GM06990 (cell line): ENCODE data around the gene NT5C1B.

Experiments used
- DNase-seq: peaks from one replicate; pipeline ENCODE4 v3.0.0-alpha.2; 2011; ENCODE audit not compliant: insufficient read length; ENCODE audit errors: extremely low read depth
- H3K27me3 ChIP-seq: replicated peaks from 2 replicates; pipeline ENCODE4 v1.6.0; 2011; ENCODE audit warnings: low read length; ENCODE audit not compliant: control insufficient read depth, insufficient read depth
- H3K36me3 ChIP-seq: 2 replicates; pipeline ENCODE4 v1.5.1; 2011; ENCODE audit warnings: low read length; ENCODE audit not compliant: control insufficient read depth, insufficient read depth
- H3K4me3 ChIP-seq: replicated peaks from 2 replicates; pipeline ENCODE4 v1.5.1; 2011; ENCODE audit warnings: low read depth, mild to moderate bottlenecking, control low read depth, low read length
- CTCF ChIP-seq: IDR thresholded peaks from 2 replicates; pipeline ENCODE4 v1.5.1; 2011; ENCODE audit warnings: low read length, control low read depth, mild to moderate bottlenecking, inconsistent platforms; ENCODE audit not compliant: insufficient read depth, poor library complexity, severe bottlenecking

Gene NT5C1B

GRCh38 chr2:18544171-18544570, 45.2 kb downstream of the NT5C1B start:
- no peak for TF ChIP-seq CTCF
- Histone ChIP-seq H3K27me3 (no peaks in the 10 kb centered on the region), H3K4me3 (no peak overlapping the region), H3K36me3 (no peaks in the 10 kb centered on the region)
- DNase-seq, result no peak

- Histone ChIP-seq H3K4me3 (no peak overlapping the region), H3K36me3 (no peaks in the 10 kb centered on the region), H3K27me3 (no peaks in the 10 kb centered on the region; the same call in 1 of the 2 replicates)
- no peak for DNase-seq
- TF ChIP-seq CTCF, result no peak
Measured at GRCh38 chr2:18540872-18541271, 48.5 kb downstream of the NT5C1B start.

DNA sequence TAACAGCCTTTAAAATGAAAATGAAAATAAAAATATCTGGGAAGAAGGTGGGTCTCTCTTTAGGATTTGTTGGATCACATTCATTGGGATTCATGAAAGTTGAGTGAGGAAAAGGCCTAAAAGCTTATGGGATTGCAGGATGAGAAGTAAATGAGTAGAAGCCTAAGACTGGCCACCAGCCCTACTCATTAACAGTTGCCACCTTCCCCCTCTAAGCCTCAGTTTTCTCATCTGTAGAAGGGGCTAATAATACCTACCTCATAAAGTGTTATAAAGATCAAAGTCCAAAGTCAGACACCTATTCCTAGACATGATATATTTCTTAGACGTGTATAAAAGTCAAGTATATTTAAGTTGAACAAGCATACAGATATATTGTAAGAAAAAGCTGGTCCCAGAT, 52.7 kb downstream of the NT5C1B start:
- TF ChIP-seq CTCF, result no peak
- H3K27me3 ChIP-seq, result no peaks in the 10 kb centered on the region; the same call in none of the 2 replicates
- no peak overlapping the region for H3K4me3 ChIP-seq
- no peaks in the 10 kb centered on the region for H3K36me3 ChIP-seq
- no peak for DNase-seq

DNA sequence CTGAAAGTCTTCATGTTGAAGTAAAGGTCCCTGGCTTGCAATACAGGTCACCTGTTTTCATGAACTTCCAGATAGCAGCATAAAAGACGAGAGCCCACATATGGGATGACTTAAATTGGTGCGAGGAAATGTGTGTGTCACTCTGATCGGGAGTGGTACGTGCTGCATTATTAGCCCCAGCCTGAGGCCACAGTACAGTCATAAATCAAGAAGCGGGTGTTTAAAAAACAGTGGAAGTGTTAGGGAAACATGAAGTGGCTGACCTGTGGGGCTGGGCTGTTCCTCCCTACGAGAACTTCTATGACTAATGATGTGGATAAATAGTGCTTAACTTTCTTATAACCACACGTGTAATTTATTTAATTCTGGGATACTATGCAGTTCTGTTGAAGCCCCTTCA, 53.3 kb downstream of the NT5C1B start:
- TF ChIP-seq CTCF, result no peak
- no peaks in the 10 kb centered on the region; the same call in none of the 2 replicates for H3K27me3 ChIP-seq
- DNase-seq, result no peak

DNA sequence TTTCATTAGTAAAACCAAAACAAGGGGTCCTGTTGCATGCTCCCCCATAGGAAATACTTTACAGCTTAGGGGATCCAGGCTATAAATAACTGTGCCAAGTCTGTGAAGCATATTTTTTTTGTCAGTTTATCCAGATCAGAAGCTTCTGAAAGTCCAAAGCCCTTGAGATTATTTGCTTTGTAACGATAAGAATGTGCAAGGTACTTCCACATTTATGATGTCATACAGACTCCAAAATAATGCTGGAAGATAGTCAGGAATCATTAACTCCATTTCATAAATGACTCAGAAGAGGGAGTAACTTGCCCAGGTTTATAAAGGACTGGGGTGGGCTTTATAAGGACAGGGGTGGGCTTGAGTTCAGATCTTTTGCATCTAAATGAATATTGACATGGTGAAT, 58.2 kb downstream of the NT5C1B start:
- Histone ChIP-seq H3K36me3 (no peaks in the 10 kb centered on the region), H3K4me3 (no peak overlapping the region), H3K27me3 (no peaks in the 10 kb centered on the region; the same call in none of the 2 replicates)
- no peak for DNase-seq
- TF ChIP-seq CTCF, result no peak

More for the DNA sequence above, 53.3 kb downstream of the NT5C1B start:
- Histone ChIP-seq H3K36me3 (no peaks in the 10 kb centered on the region), H3K4me3 (no peak overlapping the region)

- no peak overlapping the region for H3K4me3 ChIP-seq
- no peak for TF ChIP-seq CTCF
- H3K27me3 ChIP-seq, result no peaks in the 10 kb centered on the region; the same call in none of the 2 replicates
- DNase-seq, result no peak
- no peaks in the 10 kb centered on the region for H3K36me3 ChIP-seq
Measured at GRCh38 chr2:18527822-18528221, 61.5 kb downstream of the NT5C1B start.
